Measurements from ENCODE around the gene ELL.

Gene ELL

GRCh38 chr19:18503971-18504885 lies 17.6 kb downstream of the ELL start:
- DNase-seq: no peak

GRCh38 chr19:18503337-18503970 lies 18.4 kb downstream of the ELL start:
- no peak for DNase-seq

- peak; percentile 22 for DNase-seq
Measured at GRCh38 chr19:18502638-18503294, 19.1 kb downstream of the ELL start.

DNA sequence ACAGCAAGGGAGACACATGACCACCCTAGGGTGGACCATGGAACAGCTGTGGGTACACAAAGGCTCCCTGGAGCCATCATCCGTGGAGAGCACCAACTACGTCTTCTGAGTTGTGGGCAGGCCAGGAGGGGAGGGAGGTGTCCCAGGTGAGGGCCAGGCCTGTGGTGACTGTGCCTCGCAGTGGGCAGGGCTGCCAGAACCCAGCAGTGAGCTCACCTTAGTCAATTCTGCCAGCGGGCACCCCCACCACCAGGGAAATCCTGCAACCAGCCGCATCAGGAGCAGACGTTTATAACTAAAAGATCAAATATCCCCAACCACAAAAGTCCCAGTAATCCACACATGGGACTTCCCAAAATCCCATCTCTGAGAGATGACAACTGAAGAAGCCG lies 19.6 kb downstream of the ELL start:
- DNase-seq: no peak

GRCh38 chr19:18501832-18502231 lies 20.0 kb downstream of the ELL start:
- DNase-seq: no peak

GRCh38 chr19:18501351-18501750 lies 20.5 kb downstream of the ELL start:
- DNase-seq: no peak

DNA sequence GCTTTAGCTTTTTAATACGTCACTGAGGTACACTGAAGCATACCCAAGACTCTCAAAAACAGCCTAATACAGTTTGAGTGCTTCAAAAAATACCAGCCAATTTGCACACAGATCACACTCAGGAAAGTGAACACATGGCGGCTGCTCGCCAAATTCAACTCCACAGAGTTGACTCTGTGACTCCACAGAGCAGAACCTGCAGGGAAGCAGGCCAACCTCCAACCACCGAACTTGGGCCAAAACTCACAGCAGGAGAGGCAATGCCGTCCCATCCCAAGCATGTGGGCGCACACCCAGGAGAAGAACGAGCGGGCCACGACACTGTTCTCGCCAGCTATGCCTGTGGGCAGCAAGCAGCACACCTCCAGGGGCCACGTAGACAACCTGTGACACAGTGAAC lies 21.1 kb downstream of the ELL start:
- no peak for DNase-seq

- peak; percentile 20 for DNase-seq
Measured at GRCh38 chr19:18500376-18500775, 21.5 kb downstream of the ELL start.

DNA sequence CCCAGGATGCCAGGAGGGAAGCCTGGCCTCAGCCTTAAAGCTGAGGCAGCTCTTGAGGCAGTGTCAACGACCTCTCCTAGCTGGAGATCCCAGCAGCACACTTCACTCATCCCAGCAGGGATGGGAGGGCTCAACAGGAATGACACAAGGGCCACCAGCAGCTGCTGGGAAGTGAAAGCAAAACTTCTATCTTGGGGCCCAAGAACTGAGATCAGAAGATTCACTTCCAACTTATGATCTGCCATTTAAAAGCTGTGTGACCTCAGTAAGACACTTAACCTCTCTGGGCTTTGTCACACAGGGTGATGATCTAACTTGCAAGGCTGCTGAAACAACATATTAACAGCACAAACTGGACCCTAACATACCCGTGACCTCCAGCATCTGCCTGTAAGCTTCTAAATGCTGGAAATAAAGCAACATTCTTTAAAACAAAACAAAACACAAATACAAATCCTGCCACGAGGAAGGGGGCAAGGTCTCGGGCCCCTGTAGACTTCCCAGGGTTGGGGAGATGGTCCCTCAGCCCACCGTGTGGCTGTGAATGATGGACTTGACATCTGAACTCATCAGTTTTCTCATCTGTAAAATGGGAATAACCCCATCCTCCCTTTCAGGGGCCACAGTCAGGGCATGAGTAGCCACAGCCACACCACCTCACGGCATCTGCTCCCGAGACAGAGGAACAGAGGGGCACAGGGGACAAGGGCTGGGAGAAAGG lies 22.7 kb downstream of the ELL start:
- no peak for DNase-seq

DNA sequence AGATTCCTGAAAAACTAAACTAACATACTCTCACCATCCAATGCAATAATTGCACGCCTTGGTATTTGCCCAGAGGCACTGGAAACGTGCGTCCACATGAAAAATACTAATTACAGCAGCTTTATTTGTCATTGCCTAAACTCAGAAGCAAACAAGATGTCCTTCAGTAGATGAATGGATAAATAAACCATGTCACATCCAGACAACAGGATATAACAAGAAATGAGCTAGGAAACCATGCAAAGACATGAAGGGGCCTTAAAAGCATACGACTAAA lies 25.0 kb downstream of the ELL start:
- no peak for DNase-seq

DNA sequence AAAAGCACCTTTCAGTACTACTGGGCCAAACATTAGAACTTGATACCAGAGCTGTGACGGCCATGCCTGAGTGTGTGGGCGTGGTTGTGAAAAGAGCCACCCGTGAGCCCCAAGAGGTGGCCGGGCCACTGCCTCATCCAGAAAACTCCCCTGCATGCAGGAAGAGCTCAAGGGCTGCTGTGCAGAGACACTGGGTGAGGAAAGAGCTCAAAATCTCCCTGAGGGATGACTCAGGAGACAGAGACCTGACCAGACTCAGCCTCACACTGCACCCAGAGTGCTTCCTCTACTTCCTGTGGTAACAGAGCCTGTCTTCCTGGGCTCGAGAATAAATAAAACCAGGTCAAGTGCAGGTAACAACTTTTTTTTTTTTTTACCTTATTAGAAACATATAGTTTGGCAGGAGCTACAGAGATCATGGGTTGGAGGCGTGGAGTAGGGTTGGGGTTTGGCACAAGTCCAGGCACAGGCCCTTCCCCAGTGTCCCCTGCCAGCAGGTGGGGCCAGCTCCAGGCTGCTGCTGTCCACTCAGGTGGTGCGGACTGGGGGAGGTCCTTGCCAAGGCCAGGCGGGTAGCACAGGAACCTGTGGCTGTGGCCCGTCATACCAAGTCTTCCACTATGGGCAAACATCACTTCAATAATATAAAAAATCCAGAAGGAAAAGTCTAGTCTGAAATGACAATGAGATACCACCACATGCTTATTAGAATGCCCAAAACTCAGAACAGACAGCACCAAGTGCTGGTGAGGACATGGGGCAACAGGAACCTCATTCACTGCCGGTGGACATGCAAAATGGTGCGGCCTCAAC lies 25.5 kb downstream of the ELL start:
- no peak for DNase-seq

GRCh38 chr19:18495204-18495911 lies 26.5 kb downstream of the ELL start:
- DNase-seq: no peak

DNA sequence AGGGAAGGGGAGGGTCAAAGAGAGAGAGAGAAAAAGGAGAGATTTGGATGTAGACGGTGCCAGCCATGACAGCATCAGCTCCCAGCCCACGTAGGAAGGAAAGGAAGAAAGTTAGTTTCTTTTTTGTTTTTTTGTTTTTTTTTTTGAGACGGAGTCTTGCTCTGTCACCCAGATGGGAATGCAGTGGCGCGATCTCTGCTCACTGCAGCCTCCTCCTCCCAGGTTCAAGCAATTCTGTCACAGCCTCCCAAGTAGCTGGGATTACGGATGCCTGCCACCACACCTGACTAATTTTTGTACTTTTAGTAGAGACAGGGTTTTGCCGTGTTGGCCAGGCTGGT lies 27.6 kb downstream of the ELL start:
- DNase-seq: no peak

- DNase-seq: no peak
Measured at GRCh38 chr19:18493440-18494266, 28.2 kb downstream of the ELL start.

- no peak for DNase-seq
Measured at GRCh38 chr19:18491995-18492953, 29.6 kb downstream of the ELL start.

- DNase-seq: no peak
Measured at GRCh38 chr19:18490728-18491127, 31.1 kb downstream of the ELL start.

DNA sequence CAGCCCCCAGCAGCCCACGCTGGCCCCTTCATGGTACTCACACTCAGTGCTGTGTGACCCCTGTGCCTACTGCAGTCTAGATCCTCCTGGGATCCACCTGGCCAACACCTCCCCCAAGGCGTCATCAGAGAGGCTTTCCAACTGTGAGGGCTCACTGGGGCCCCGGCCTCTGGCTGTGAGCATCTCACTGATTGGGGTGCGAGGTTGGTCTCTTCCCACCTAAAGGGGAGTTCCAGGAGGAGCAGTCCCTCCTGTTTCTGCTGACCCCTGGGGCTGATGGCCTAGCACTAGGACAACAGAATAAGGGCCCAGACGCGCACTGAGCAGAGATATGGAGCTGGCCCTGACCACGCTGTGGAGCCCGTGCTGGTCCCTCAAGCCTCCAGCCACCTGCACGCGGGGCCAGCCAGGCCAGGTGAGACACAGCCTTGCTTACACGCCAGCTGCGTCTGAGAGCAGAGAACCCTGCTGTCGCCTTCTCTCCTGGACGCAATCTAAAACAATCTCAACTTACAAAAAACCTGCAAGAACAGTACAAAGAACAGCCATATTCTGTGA lies 32.2 kb downstream of the ELL start:
- DNase-seq: no peak

DNA sequence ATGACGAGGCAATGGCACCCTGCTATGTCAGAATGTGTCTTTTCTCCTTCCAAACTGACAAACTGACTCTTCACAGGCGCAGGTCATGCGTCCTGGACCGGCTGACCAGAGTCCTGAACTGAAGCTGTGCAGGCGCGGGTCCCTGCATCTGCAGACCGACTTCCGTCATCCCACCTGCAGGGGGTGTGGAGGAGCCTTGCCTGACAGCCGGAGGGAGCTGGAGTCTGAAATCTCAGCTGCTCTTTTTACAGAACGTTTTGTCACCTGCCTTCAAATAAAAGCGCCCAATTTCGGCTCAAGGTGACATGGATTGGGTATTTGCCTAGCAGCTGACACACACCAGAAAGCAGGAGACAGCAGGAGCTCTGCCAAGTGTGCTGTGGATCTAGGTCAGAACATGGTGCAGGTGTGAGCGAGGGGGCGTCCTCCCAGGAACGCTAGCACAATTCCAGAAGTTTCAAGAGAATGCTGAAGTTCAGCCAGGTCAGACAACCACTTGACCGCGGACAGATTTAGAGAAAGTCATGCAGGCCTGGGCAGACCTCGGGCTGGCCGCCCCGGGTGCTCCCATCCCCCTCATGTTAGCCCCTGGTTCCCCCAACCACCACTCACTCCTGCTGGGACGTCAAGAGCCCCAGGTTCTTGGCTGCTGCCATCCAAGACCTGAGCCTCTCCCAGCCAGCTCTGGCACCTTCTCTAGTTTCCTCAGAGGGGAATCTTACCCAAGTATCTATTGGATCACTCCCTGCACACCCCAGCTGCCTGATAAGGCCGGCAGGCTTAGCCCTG lies 32.8 kb downstream of the ELL start:
- peak; percentile 27 for DNase-seq

GRCh38 chr19:18488403-18488723 lies 33.5 kb downstream of the ELL start:
- no peak for DNase-seq

Data from NCI-H2171 treated with DMSO at 0.1 percent for 48 hours (cell line).